Activated gamma-delta T cell treated with Interleukin-2 at 50 U/mL for 16 hours (primary cell): ENCODE results near the gene HABP4.

ENCODE experiments used
- DNase-seq: peaks from one replicate; pipeline ENCODE4 v3.0.0-alpha.2; 2020

The HABP4 gene

GRCh38 chr9:96480736-96481135 is 30.8 kb downstream of the HABP4 start:
- no peak for DNase-seq

- DNase-seq = no peak
Observed at GRCh38 chr9:96482476-96482875, 32.5 kb downstream of the HABP4 start.

- DNase-seq = no peak
Observed at GRCh38 chr9:96483197-96483596, 33.2 kb downstream of the HABP4 start.

- DNase-seq = no peak
Observed at GRCh38 chr9:96483733-96484390, 33.9 kb downstream of the HABP4 start.

GRCh38 chr9:96484521-96484931 is 34.6 kb downstream of the HABP4 start:
- DNase-seq = no peak

GRCh38 chr9:96485280-96485679 is 35.3 kb downstream of the HABP4 start:
- DNase-seq = no peak

GRCh38 chr9:96486386-96487028 is 36.5 kb downstream of the HABP4 start:
- no peak for DNase-seq

GRCh38 chr9:96487029-96487396 is 37.0 kb downstream of the HABP4 start:
- no peak for DNase-seq

- DNase-seq = no peak
Observed at GRCh38 chr9:96487949-96488348, 38.0 kb downstream of the HABP4 start.

GRCh38 chr9:96489482-96489979 is 39.6 kb downstream of the HABP4 start:
- DNase-seq = no peak

- DNase-seq = no peak
Observed at GRCh38 chr9:96490534-96491078, 40.6 kb downstream of the HABP4 start.

GRCh38 chr9:96491079-96491879 is 41.3 kb downstream of the HABP4 start:
- peak; percentile 17 for DNase-seq

- no peak for DNase-seq
Observed at GRCh38 chr9:96491880-96492525, 42.0 kb downstream of the HABP4 start.

GRCh38 chr9:96492993-96493531 is 43.1 kb downstream of the HABP4 start:
- no peak for DNase-seq

GRCh38 chr9:96493757-96494156 is 43.8 kb downstream of the HABP4 start:
- no peak for DNase-seq

GRCh38 chr9:96494215-96494800 is 44.3 kb downstream of the HABP4 start:
- no peak for DNase-seq

GRCh38 chr9:96495341-96495740 is 45.4 kb downstream of the HABP4 start:
- no peak for DNase-seq

- DNase-seq = no peak
Observed at GRCh38 chr9:96496368-96497116, 46.6 kb downstream of the HABP4 start.

- DNase-seq = no peak
Observed at GRCh38 chr9:96497117-96497399, 47.1 kb downstream of the HABP4 start.

GRCh38 chr9:96498796-96499195 is 48.8 kb downstream of the HABP4 start:
- DNase-seq = no peak

GRCh38 chr9:96499257-96499656 is 49.3 kb downstream of the HABP4 start:
- DNase-seq = no peak
